GM12872 (cell line): ENCODE results near the gene FEZF2.

ENCODE experiments used
- CTCF ChIP-seq: IDR thresholded peaks from 3 replicates; pipeline ENCODE4 v1.5.1; 2011; ENCODE audit warnings: low read depth, mild to moderate bottlenecking, low read length, moderate library complexity; ENCODE audit not compliant: insufficient read depth

Gene FEZF2

GRCh38 chr3:62323241-62323640 lies 50.1 kb downstream of the FEZF2 start:
- no peak for TF ChIP-seq CTCF
